ENCODE data around the gene DPCD.
A peak's percentile ranks its signal among the peaks of the same experiment; 100 is the strongest.

The DPCD gene

DNA sequence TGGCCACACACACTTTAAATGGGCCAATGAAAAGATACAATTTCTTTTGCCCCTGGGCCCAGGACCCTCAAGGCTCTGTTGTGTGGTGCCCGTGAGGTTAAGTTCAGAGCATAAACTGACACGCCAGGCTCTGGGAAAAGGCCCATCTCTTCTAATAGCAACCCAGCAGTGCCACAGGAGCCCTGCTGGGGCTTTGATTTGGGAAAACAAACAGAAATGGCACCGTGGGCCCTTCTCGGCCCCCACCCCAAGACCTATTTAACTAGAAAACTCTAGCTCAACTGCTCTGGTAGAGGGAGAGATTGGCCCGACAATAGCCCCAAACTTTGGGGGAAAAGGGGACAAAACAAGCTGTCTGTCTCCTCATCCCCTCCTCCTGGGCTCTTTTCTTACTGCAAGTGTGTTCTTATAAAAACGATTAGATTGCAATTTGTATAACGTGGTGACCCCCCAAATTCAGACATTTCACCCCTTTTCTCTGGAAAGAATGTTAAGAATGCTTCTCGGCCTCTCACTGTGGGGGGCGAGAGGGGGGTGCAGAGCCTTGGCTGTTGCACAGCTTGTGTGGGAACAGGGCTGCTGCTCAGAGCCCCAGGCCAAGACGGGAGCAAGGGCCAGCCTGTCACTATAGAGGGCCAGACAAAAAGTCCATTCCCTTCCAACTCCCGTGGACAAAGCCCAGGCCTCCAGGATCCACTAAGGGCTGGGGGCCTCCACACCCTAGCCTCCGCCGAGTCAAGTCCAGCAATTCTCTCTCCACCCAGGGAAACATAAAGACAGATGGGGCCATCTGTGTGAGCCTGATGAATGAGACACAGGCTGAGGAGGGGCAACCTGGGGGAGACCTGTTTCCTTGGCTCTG lies 26.8 kb downstream of the DPCD start:
- peaks cover 13% of the 10 kb centered on the region for H3K36me3 Mint-ChIP-seq

DNA sequence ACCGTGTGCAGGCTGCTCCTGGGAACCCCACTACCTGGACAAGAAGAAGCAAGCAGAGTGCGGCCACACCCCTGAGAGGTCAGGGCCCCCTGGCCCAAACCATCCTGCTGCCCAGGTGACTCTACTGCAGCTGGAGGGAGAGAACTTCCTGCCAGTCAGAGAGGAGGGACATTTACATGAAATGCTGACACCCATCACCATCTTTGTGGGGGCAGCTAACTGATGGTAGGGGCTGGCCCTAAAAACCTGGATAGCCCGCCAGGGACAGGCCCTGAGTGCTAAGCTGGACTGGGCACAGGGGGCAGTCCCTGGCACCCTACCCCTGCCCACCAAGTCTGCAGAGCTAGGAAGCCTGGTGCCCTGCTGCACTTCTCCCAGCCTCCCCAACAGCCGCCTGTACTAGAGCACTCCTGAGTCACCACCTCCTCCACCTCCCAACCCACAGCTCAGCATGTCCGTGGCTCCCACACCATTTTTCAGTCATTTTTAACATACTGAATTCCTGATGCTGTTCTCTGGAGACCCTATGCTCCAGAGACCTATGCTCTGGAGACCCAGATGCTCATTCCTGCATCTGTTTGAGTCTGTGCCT lies 27.5 kb downstream of the DPCD start:
- Mint-ChIP-seq H3K27ac (peak overlapping the region; percentile 45), H3K27me3 (no peaks in the 10 kb centered on the region)

More for the DNA sequence above, 26.8 kb downstream of the DPCD start:
- Mint-ChIP-seq H3K27ac (no peak overlapping the region), H3K4me1 (peaks cover 12% of the 10 kb centered on the region), H3K27me3 (no peaks in the 10 kb centered on the region), H3K9me3 (no peaks in the 10 kb centered on the region), H3K4me3 (no peak overlapping the region)
- DNase-seq = no peak
- CTCF ChIA-PET = no interaction called here

DNA sequence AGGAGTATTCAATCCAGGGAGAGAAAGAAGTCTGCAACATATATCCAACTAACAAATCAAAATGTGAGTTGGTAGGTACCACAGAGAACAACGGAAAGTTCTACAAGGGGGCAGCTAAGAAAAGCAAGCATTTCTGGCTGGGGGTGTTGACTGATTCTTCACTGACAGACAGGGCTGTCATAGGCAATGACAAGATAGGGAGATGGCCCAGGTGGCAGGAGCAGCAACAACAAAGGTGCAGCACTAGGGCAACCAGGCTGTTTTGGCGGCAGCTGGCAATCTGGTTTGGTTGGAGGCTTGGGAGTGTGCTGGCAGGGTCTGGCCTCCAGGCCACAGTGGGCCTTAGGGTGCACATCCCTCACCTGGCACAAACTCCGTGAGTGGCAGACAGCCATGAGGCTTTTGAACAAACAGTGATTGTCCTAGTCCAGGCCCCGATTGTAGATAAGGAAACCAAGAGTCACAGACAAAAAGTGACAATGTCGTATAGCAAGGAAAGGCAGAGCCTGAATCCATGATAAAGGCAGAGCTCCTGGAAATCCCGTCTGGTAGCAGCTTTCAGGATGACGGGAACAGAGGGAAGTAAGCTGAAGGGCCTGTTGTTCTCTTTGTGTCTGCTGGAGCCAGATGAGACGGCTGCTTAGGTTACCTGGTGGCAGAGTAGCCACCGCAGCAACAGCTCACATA lies 28.4 kb downstream of the DPCD start:
- Mint-ChIP-seq H3K27me3 (no peaks in the 10 kb centered on the region), H3K4me1 (peaks cover 3% of the 10 kb centered on the region), H3K27ac (no peak overlapping the region), H3K36me3 (peaks cover 15% of the 10 kb centered on the region), H3K9me3 (no peaks in the 10 kb centered on the region), H3K4me3 (no peak overlapping the region)
- CTCF ChIA-PET = interaction anchor here (1.1 to 1.4 kb wide), 3 partner anchors 11 to 14 kb away, joined by 3 to 6 read pairs (median 4); no protein-coding TSS in a partner anchor
- DNase-seq = no peak

More for the DNA sequence above, 27.5 kb downstream of the DPCD start:
- Mint-ChIP-seq H3K4me3 (no peak overlapping the region), H3K9me3 (no peaks in the 10 kb centered on the region), H3K4me1 (peaks cover 12% of the 10 kb centered on the region), H3K36me3 (peaks cover 16% of the 10 kb centered on the region)
- CTCF ChIA-PET = interaction anchor here (1.1 to 1.4 kb wide), 2 partner anchors 12 to 13 kb away, joined by 3 to 6 read pairs; no protein-coding TSS in a partner anchor
- DNase-seq = no peak

DNA sequence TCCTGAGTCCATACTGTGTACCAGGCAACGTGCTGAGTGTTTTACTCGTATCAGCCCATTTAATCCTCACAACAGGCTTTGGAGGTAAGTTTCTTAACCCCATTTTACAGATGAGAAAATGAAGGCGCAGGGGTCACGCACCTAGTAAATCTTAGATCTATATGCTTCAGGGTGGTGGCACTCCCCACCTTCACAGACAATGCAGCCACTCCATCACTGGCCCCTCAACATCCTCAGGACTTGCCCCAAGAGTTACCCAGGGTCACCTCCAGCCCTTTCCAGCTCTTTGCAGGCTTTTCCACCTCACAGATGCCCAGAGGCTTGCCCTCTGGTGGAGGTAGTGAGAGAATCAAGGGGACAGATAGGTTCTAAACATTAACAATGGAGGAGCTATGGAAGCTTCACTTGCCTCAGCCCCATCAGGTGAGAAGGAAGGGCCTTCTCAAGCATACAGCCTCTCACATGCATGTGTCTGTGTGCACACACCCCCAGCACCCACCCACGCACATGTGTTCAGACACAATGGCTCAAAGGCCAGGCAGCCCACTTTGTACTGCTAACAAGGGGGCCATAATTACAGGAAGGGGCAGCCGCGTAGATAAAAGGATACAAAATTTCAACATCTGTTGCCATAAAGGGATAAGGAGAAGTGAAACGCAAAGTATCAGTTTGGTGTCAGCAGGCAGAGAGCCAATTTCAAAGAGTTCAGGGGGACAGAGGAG lies 29.1 kb downstream of the DPCD start:
- peaks cover 17% of the 10 kb centered on the region for H3K36me3 Mint-ChIP-seq
- no peaks in the 10 kb centered on the region for H3K9me3 Mint-ChIP-seq
- H3K4me1 Mint-ChIP-seq = no peaks in the 10 kb centered on the region
- DNase-seq = no peak
- no peak overlapping the region for H3K27ac Mint-ChIP-seq
- H3K27me3 Mint-ChIP-seq = no peaks in the 10 kb centered on the region
- CTCF ChIA-PET = interaction anchor here (1.1 to 1.4 kb wide), 3 partner anchors 12 to 15 kb away, joined by 3 to 6 read pairs (median 4); no protein-coding TSS in a partner anchor
- no peak overlapping the region for H3K4me3 Mint-ChIP-seq

DNA sequence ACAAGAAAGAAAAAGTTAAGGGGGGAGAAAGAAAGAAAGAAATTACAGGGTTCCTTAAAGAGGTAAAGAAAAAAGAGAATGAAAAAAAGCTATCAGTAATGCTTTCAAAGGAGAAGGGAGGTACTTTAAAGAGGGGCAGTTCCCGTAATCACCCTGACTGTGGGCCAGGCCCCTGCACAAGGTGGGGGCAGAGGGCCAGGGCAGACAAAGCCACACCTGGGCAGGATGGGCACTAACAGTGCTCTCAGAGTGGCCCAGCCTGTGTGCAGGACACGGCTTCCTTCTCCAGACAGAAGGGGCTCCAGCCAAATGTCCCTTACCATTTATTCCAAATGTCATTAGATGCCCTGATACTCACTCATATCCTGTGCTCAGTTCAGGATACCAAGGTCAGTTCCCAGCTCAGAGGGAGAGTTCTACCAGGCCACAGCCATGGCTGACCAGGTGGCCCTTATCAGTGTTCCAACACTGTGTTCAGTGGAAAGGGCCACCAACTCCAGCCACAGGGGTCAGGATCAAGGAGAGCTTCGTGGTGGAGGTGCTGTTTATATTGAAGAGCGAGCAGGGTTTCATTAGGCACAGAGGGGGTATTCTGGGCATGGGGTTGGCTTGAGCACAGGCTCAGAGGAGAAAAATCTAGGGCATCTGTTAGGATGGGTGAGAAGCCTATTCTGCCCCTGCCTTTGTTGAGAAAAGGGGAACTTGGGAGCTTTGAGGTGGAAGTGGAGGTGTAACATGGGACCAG lies 29.9 kb downstream of the DPCD start:
- CTCF ChIA-PET = interaction anchor here (1.4 kb wide), 1 partner anchor 12 kb away, joined by 4 read pairs; no protein-coding TSS in a partner anchor
- no peak for DNase-seq
- no peak overlapping the region for H3K4me3 Mint-ChIP-seq
- no peaks in the 10 kb centered on the region for H3K4me1 Mint-ChIP-seq
- no peak overlapping the region for H3K27ac Mint-ChIP-seq
- no peaks in the 10 kb centered on the region for H3K27me3 Mint-ChIP-seq
- H3K36me3 Mint-ChIP-seq = peaks cover 17% of the 10 kb centered on the region
- no peaks in the 10 kb centered on the region for H3K9me3 Mint-ChIP-seq

DNA sequence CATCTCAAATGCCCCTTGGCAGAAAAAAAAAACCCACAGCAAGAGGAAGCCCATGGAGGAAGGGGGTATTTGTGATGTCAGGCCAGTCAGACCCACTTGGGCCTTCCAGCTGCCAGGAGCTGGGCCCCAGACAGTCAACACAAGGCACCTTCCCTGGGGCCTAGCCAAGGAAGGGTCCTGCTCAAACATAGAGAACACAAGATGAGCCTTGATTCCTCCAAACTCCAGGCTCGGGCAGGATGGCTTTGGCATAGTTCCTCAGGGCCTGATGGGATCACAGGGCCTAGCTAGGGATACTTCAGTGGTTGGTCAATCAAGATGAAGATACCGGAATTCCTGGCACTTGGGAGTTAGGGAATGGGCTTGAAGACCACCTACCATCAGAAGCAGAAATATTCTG lies 30.8 kb downstream of the DPCD start:
- H3K27me3 Mint-ChIP-seq = no peaks in the 10 kb centered on the region
- H3K4me3 Mint-ChIP-seq = no peak overlapping the region
- CTCF ChIA-PET = no interaction called here
- H3K27ac Mint-ChIP-seq = no peak overlapping the region
- peaks cover 21% of the 10 kb centered on the region for H3K36me3 Mint-ChIP-seq
- no peaks in the 10 kb centered on the region for H3K4me1 Mint-ChIP-seq
- H3K9me3 Mint-ChIP-seq = no peaks in the 10 kb centered on the region
- no peak for DNase-seq

DNA sequence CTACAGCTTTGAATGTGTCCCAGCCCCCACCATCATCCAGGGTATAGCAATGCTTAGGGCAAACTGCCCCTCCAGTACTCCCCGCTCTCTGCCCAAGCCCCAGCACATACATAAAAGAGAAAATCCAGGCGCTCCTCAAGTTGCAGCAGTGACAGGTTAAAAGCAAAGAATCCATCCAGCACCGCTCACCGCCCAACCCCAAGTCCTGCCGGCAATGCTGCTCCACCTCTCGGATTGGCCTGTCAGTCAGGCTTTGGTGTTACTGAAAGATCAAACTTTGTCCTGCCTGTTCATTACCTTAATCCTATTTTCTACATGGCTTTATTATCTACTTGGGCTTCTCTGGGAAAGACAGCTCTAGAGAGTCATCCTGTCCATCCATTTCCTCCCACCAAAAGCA lies 31.9 kb downstream of the DPCD start:
- CTCF ChIA-PET = no interaction called here
- no peak for DNase-seq
- H3K27ac Mint-ChIP-seq = no peak overlapping the region

DNA sequence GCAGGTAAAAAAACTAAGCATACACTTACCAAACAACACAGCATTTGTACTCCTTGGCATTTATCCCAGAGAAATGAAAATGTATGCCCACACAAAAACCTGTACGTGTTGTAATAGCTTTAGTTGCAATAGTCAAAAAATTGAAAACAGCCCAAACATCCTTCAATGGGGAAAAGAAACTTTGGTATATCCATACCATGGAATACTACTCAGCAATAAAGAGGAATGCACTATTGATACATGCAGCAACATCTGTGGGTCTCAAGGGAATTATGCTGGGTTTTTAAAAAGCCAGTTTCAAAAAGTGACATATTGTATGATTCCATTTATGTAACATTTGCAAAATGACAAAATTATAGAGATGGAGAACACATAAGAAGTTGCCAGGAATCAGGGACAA lies 35.4 kb downstream of the DPCD start:
- no peaks in the 10 kb centered on the region for H3K9me3 Mint-ChIP-seq
- no peak for DNase-seq
- H3K27me3 Mint-ChIP-seq = no peaks in the 10 kb centered on the region
- CTCF ChIA-PET = no interaction called here
- peaks cover 19% of the 10 kb centered on the region for H3K36me3 Mint-ChIP-seq
- H3K4me3 Mint-ChIP-seq = no peak overlapping the region
- no peak overlapping the region for H3K27ac Mint-ChIP-seq
- no peaks in the 10 kb centered on the region for H3K4me1 Mint-ChIP-seq

More for the DNA sequence above, 31.9 kb downstream of the DPCD start:
- Mint-ChIP-seq H3K4me1 (no peaks in the 10 kb centered on the region), H3K9me3 (no peaks in the 10 kb centered on the region), H3K36me3 (peaks cover 21% of the 10 kb centered on the region), H3K27me3 (no peaks in the 10 kb centered on the region), H3K4me3 (no peak overlapping the region)

DNA sequence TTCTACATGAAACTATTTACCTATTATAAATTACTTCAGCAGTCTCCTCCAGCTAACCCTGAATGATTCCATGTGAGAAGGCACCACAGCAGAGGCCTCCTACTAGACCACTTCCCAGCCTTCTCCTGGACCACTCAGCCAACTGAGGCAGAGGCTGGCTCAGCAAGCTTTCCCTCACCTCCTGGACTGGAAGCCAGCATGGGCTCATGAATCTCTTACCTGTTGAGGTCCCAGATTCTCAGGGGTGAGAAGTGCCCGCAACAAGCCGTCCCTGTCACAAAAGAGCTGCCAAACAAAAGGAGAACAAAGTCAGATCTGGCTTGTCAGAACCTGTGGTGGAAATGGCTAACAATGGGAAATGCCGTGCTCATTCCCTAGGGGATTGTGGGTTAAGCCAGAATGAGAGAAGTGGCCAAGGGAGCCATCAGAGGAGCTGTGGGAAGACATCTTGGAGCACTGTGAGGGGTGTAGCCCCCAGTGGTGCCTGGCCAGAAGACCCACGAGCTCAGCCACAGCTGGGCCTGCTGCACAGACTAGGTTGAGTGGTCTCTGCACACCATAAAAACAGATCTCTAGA lies 36.5 kb downstream of the DPCD start:
- DNase-seq = no peak
- Mint-ChIP-seq H3K4me1 (no peaks in the 10 kb centered on the region), H3K9me3 (no peaks in the 10 kb centered on the region), H3K27ac (no peak overlapping the region), H3K4me3 (no peak overlapping the region), H3K27me3 (no peaks in the 10 kb centered on the region), H3K36me3 (peaks cover 19% of the 10 kb centered on the region)
- CTCF ChIA-PET = no interaction called here

DNA sequence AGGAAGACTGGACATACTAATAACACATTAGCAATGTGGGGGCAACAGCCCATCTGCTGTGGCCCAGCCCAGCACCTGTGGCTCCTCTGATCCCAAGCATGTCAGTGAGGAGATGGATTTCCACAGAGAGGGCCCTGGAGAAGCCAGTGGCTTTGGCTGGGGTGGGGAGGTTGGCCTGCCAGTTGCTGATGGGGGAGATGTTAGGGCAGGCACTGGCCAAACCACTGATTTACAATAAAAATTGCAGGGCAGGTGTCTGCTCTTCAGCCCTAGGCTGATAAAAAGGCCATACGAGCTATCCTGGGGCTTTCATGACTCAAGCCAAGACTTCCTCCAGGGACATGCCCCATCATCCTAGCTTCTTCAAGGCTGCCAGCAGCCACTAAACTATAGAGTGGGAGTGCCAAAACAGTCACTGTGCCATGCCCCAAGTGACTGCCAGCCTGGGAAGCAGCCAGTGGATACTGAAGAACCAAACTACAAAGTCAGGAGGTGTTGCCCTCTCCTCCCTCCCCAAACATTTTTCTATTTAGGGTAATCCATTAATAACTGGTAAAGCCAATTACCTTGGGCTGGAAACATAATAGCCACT lies 37.8 kb downstream of the DPCD start:
- CTCF ChIA-PET = no interaction called here
- Mint-ChIP-seq H3K27ac (no peak overlapping the region), H3K4me3 (no peak overlapping the region), H3K4me1 (no peaks in the 10 kb centered on the region), H3K27me3 (no peaks in the 10 kb centered on the region), H3K9me3 (no peaks in the 10 kb centered on the region), H3K36me3 (peaks cover 19% of the 10 kb centered on the region)
- DNase-seq = no peak

DNA sequence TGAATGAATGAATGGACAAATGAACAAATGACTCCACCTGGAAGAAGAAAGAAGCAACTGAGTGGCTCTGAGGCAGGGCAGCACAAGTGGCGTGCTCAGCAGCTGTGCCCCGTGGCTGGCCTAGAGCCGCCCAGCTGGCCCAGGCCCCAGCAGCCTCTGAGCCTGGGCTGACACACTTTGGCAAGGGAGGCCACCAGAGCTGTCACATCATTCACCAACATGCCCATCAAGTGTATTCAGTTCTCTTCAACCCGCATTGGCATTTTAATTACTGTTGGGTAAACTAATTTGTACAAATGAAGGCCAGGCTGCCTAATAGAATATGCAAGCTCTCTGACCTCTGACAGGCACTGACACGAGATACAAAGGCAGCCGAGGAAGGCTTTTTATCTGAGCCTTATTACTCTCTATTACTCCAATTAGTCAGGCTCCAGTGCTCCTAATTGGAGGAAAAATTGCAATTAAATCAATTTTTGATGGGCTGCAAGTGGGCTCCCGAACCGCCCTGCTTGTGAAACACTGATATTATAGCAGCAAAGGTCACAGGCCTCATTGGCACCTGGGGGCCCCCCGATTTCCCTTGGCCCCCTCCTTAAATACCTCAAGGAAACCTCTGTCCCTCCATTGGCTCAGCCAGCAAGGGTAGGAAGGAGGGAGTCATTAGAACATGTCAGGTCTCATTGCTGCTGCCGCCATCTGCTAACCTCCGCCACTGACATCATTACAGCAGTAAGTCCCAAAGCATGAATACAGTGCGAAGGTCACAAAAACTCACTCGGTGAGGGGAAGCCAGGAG lies 41.9 kb downstream of the DPCD start:
- DNase-seq = no peak
- H3K27ac Mint-ChIP-seq = no peak overlapping the region
- no peaks in the 10 kb centered on the region for H3K4me1 Mint-ChIP-seq
- CTCF ChIA-PET = no interaction called here
- no peaks in the 10 kb centered on the region for H3K9me3 Mint-ChIP-seq
- peaks cover 11% of the 10 kb centered on the region for H3K36me3 Mint-ChIP-seq
- no peaks in the 10 kb centered on the region for H3K27me3 Mint-ChIP-seq
- no peak overlapping the region for H3K4me3 Mint-ChIP-seq

DNA sequence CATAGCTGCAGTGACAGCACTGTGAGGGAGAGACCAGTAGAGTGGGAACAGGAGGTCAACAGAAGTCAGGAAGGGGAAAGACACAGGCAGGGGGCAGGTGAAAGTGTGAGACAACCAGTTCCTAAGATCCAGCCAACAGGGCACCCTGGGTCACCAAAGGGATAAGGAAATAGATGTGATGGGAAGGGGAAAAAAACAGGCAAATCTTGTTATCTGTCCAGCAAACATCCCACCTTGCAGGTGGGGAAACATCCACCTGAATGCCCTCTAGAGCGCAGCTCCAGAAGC lies 42.5 kb downstream of the DPCD start:
- Mint-ChIP-seq H3K36me3 (peaks cover 11% of the 10 kb centered on the region), H3K27me3 (no peaks in the 10 kb centered on the region), H3K4me3 (no peak overlapping the region), H3K4me1 (no peaks in the 10 kb centered on the region), H3K27ac (no peak overlapping the region), H3K9me3 (no peaks in the 10 kb centered on the region)
- DNase-seq = no peak
- CTCF ChIA-PET = no interaction called here
